Fibroblast of villous mesenchyme (primary cell): ENCODE measurements around the gene MEF2B. TPM values are rescaled to one million over a fixed set of nuclear protein-coding genes. Genes with fewer than 3 reads are reported as not detected.

Experiments used
- DNase-seq: peaks from one replicate; pipeline ENCODE4 v3.0.0-alpha.2; 2010; ENCODE audit warnings: low read depth
- H3K4me3 ChIP-seq: 2 replicates; pipeline ENCODE4 v1.5.1; 2011; ENCODE audit warnings: low read depth, mild to moderate bottlenecking, low read length
- total RNA-seq: library from RNA; depleted of rRNA; stranded (reverse); fragments of >200 nt; gene quantifications from 2 replicates; pipeline ENCODE4 v1.2.3, GENCODE V29; 2012
- TF ChIP-seq, protein P1 (sequence below): IDR thresholded peaks from 2 replicates; pipeline ENCODE4 v1.5.1; 2012; ENCODE audit warnings: low read depth, mild to moderate bottlenecking, low read length; ENCODE audit not compliant: insufficient read depth

The MEF2B gene
- total RNA-seq, 1 donor = not detected

DNA sequence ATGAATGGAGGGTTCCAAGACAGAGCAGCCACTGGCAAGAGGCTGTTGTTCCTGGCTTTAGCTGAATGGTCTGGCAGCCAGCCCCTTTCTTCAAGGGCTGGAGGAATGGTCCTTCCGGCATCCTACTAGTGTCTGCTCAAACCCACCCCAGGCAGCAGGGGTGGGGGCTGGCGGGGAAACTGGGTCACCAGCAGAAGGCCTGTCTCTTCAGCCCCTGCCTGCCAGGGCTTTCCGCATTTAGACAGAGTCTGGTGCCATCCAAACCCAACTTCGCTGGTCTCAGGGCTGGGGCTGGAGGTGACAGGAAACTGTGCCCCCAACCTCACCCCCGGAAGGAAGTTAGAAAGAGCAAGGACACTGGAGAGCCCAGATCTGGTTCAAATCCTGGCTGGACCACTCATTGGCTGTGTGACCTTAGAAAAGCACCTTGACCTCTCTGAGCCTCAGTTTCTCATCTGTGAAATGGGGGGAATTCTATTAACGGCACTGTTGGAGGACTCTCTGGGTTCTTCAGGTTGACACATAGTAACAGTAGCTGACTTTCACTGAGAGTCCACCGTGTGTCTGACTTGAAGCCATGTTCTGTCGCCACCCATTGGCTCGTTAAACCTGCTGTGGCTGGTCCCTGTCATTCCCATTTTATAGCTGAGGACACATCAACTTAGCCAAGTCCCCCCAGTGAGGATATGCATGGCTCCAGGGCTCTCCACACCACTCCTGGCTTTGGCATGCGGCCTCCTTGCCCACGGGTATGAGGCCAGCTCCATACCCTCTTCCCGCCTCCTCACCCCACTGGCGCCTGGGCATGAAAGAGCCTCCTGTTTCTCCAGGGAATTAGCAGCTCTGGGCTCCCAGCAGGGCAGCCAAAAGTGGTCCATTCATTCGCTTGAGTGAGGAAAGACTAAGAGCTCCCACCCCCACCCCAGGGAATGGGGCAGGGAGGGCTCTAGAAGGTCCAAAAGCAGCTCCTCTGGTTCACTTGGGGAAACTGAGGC is 35.6 kb upstream of the MEF2B start:
- H3K4me3 ChIP-seq = no peak overlapping the region
- no peak for DNase-seq
- TF ChIP-seq, protein P1, sequence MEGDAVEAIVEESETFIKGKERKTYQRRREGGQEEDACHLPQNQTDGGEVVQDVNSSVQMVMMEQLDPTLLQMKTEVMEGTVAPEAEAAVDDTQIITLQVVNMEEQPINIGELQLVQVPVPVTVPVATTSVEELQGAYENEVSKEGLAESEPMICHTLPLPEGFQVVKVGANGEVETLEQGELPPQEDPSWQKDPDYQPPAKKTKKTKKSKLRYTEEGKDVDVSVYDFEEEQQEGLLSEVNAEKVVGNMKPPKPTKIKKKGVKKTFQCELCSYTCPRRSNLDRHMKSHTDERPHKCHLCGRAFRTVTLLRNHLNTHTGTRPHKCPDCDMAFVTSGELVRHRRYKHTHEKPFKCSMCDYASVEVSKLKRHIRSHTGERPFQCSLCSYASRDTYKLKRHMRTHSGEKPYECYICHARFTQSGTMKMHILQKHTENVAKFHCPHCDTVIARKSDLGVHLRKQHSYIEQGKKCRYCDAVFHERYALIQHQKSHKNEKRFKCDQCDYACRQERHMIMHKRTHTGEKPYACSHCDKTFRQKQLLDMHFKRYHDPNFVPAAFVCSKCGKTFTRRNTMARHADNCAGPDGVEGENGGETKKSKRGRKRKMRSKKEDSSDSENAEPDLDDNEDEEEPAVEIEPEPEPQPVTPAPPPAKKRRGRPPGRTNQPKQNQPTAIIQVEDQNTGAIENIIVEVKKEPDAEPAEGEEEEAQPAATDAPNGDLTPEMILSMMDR = no peak

- DNase-seq = no peak
- TF ChIP-seq, protein P1 = no peak
- H3K4me3 ChIP-seq = no peak overlapping the region
Measured at GRCh38 chr19:19204181-19204580, 34.1 kb upstream of the MEF2B start.

DNA sequence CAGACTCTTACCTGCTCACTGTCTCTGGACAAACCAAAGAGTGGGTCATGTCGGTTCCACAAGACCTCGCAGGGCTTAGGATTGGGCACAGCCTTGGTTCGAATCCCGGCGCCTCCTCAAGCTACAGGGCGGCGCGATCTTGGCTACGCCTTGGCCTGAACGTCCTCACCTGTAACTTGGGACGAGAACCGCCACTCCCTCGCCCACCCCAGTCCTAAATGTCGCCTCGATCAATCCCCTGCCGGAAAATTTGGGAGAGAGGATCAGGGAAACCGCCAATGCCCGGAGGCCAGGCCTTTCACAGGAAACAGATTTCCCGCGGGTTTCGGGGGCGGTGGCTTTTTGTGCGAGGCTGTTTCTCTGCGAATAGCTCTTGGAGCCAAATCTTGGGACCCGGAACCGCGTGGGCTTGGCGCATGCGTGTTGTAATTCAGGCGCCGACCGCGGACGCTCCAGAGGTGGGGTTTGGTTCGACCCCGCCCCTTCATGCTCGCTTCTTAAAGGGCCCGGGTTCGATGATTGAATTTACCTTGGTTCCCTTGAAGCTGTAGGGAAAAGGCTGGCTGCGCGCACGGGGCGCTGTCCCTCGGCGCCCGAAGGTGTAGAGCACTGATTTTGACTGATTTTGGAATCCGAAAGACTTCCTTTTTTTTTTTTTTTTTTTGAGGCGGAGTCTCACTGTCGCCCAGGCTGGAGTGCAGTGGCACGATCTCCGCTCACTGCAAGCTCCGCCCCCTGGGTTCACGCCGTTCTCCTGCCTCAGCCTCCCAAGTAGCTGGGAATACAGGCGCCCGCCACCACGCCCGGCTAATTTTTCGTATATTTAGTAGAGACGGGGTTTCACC is 33.2 kb upstream of the MEF2B start, which contains the start of gene NR2C2AP:
Gene NR2C2AP (minus strand): TSS at position 403 of the 845 bp plus-strand sequence. CDS start 354 bp downstream, at position 49.
- DNase-seq = peak; percentile 88
- TF ChIP-seq, protein P1 = no peak
- peak within 1 kb of the TSS; percentile 74 for H3K4me3 ChIP-seq

- H3K4me3 ChIP-seq = peak overlapping the region; percentile 74
- no peak for DNase-seq
- TF ChIP-seq, protein P1 = no peak
Measured at GRCh38 chr19:19202707-19203011, 32.6 kb upstream of the MEF2B start.

GRCh38 chr19:19201697-19202630 is 31.9 kb upstream of the MEF2B start:
- peak overlapping the region; percentile 74 for H3K4me3 ChIP-seq
- DNase-seq = no peak
- TF ChIP-seq, protein P1 = no peak

GRCh38 chr19:19193926-19194325 is 23.9 kb upstream of the MEF2B start:
- no peak for DNase-seq
- TF ChIP-seq, protein P1 = no peak
- H3K4me3 ChIP-seq = peak overlapping the region; percentile 96
